HG02884 (cell line): Measurements from ENCODE around the gene FAM20C.

ENCODE experiments used
- ATAC-seq: cut with Tn5 transposase; IDR thresholded peaks from one replicate; pipeline ENCODE4 v1.9.1; 2021; ENCODE audit warnings: mild to moderate bottlenecking, moderate library complexity; ENCODE audit not compliant: unreplicated experiment

Gene FAM20C

DNA sequence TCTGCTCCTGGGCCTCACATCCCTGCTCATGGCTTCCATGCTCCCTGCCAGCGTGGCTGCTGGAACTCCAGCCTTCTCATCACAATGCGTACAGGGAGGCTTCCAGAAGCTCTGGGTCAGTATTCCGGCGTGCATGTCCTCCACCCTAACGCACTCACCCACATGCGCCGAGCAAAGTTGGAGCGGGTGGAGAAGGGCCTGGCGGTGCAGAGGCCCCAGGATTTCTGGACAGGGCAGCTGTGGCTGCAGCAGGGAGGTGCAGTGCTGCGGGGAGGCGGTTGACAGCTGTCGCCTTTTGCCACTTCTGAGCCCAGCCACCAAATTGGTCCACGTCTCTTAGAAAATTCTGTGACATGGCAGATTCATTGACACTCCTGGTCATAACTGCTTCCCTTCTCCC is 33.6 kb upstream of the FAM20C start:
- no peak for ATAC-seq

DNA sequence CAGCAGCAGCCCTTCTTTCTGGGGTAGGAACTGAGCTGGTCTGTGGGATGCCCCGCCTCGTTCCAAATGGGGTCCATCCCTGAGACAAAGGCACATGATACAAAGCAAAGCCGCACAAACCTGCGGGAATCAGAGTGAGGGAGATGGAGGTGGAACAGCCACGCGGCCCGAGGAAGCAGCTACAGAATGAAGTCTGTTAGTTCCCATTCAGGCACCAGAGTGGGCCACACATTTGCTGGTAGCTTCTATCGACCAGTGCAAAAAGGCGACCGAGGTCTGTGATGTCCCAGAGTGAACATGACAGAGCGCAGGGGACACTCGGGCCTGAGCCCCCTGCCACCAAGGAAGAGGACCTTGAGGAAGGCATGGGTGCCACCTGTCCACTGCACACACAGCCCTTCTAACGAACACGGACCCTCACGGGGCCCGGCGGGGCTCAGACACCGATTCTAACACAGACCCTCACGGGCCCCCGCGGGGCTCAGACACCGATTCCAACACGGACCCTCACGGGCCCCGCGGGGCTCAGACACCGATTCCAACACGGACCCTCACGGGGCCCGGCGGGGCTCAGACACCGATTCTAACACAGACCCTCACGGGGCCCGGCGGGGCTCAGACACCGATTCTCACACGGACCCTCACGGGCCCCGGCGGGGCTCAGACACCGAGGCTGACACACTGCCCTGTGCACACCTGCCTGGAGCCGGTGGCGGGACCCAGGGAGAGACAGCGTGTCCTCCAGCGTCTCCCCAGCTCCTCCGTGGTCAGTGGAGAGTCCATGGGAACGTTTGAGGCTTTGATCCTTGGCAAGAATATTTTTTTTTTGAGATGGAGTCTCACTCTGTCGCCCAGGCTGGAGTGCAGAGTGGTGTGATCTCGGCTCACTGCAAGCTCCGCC is 32.8 kb upstream of the FAM20C start:
- ATAC-seq = no peak

DNA sequence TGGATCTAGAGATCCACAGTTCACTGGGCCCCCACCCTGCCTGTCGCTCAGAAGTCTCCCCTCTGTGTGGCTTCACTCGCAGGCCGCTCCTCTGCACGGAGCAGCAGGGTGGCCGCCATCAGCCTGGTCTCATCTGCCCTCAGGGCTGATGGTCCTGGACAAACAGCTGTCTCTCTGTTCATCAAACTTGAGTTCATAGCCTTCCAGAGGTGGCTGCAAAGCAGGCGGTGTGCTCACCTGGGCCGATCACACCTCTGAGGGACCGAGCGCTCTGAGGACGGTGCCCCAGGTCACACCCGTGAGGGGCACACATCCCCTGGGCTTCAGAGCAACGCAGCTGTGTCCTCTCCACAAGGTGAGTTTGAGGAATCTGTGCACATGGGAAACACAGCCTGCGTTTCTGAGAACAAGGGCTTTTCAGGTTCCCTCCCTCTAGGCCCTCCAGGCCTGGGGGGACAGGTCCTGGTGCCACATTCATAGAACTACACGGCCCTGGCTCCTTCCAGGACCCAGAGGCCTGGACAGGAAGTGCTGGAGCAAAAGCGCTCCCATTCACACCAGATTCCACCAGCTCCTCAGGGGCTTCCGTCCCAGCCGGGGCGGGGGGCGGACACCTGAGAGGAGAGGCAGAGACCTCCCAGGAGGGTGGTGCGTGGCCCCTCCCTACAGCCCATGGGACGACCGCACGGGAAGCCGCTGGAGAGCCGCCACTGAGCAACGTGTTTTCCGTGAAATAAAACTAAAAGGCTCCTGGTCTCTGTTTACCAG is 31.2 kb upstream of the FAM20C start:
- no peak for ATAC-seq

DNA sequence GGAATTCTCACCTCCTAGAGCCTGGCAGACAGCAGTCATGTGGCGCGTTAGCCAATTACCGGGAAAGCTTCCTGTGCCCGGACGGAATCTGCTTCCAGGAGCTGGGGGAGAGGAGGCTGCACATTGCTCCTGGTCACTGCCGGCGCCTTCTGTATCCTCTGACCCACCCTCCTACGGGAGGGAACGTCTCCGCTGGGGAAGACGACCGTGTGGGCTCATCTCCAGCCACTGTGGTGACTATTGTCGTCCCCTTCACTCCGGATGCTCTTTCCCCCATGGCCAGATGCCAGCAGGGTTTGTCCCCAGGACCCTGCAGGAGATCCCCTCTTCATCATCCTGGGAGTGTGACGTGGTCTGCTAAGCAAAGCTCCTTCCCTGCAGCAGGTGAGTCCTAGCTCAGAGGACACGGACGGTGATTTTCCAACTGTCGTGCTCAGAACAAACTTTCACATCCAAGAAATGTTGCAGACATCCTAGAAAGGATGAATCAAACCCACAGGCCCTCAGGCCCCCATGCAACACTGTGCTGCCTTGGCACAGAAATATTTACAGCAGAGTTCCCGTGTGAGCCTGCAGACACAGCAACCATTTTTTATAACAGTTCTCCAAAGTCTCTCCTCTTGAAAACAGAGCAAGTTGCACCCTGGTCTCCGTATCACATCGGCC is 29.6 kb upstream of the FAM20C start:
- no peak for ATAC-seq

DNA sequence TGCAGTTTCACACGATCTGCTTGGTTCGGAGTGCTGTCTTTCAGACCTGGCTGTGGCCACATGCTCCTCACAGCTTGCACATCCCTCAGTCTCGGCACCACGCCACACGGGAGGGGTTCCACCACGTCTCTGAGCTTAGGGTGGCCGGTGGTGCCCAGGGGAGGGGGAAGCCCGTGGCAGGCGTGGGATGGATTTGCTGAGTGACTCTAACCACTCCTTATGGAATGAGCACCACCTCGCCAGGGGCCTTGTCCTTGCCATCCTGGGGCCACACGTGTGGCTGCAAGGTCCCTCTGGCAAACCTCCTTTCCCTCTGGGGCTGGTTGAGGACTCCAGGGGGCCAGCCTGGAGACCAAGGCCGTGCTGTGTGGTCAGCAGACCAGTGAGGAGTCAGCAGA is 29.1 kb upstream of the FAM20C start:
- ATAC-seq = no peak

DNA sequence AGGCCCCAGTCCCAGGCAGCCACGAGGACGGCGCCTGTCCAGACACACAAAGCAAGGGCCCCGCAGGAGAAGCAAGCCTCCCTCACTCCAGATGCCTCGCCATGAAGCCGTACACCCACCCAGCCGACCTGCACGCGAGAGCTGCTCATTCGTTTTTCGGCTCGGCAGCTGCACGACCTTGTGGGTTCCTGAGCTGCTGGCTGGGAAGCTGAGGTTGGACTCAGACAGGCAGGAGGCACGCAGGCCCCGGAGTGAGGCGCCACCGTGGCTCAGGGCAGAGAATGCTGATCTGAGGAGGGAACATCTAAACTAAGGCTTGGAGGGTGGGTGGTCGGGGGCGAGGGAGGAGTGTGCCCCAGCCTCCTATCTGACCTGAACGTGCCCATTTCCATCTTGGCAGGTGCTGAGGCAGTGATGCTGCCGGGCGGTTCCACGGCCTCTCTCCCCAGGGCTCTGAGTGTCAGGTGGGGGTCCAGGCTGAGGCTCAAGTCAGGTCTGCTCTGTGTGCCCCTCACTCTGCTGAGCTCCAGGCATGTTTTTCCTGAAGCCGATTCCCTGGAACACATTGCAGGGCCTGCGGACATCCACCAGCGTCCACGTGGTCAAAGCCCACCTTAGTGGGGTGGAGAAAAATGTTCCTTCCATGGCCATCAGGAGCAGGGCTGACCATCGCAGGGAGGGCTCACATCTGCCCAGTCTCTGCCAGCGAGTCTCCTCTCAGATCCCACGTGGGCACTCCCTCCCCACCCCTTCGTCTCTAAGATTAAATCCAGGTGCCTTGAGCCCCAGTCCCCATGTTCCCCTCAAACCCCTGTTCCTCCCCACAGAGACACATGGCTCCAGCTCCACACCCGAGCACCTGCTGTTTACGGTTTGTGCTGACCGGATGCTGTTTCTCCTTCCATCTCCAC is 28.1 kb upstream of the FAM20C start:
- ATAC-seq = no peak

DNA sequence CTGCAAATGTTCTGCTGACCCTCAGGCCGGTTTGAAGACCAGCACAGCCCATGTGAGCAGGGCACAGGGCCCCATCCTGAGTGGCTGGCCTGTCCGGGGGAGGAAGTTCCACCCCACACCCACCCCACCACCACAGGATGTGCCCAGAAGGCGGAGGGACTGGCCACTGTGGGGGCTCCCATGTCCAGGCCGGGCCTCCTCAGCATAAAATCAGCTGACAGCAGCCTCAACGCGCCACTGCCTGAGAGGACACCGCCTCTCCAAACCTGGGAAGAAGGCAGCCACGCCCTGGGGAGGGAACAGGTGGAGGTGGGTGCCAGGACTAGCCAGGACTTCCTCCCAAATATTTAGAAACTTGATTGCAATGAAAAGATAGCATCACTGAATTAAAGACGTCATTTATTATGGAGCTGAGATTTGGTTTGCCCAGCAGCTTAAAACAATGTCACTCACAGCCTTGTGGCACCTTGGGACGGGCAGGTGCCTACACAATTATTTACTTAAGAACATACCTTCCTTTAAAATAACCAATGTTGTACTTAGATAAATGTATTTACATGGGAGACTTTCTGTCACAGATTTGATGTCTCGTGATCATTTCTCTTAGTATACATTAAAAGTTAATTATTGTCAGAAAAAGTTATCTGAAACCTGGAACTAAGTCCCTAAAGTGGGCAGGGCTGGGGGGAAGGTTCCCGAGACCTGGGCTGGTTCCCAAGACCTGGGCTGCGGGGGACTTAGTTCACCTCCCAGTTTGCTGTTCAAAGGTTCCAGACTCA is 27.3 kb upstream of the FAM20C start:
- ATAC-seq = no peak

DNA sequence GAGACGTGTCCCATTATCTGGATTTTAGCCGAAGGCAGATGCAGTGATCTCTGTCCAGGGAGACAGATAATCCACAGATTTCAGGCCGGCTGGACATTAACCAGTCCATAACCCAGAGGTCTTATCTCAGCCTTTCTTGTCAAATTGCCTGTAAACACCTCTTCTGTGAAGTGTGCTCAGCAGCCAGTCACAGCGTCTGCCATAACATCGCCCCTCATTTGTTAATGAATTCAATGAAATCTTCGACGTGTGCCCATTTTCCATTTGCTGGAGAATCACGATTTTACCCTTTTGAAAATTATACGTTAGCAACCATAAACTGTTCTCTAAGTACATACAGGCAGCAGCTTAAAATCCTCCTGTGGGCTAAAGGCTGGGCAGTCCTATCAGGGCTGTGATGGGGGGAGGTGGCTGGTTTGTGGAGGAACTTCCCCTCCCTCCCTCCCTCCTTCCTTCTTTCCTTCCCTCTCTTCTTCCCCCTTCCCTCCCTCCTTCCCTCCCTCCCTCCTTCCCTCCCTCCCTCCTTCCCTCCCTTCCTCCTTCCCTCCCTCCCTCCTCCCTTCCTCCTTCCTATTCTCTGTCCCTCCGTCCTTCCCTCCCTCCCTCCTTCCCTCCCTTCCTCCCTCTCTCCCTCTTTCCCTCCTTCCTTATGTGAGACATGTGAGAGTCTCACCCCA is 26.6 kb upstream of the FAM20C start:
- no peak for ATAC-seq

DNA sequence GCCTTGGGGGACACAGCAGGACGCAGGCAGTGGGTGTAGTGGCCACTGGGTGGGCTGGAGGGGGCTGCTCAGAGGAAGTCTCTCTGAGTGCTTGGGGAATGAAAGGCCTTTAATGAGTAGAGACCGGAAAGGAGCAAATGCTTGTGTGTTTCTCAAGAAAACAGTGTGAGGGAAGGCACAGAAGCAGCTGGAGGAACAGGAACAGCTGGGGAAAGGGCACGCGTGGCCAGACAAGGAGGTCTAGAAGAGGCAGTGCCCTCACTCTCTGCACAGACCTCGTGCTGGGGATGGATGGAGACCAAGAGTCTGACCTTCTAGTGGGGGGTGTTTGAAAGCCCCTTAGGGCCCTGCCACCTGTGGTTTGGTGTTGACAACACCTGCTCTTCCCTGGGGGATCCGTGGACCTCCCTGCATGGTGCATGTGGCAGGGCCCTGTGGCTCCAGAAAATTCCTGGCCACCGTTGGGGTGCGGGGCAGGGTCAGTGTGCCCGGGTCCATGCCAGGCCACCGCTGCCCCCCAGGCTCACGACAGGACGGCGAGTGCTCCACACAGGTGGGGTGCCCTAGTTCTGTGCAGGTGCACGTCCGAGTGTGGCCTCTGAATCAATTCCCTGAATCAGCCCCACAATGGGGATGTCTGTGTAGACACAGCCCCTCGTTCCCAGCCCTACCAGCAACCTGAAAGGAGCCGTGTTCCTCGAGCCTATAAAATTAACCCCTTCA is 25.9 kb upstream of the FAM20C start:
- ATAC-seq = no peak

DNA sequence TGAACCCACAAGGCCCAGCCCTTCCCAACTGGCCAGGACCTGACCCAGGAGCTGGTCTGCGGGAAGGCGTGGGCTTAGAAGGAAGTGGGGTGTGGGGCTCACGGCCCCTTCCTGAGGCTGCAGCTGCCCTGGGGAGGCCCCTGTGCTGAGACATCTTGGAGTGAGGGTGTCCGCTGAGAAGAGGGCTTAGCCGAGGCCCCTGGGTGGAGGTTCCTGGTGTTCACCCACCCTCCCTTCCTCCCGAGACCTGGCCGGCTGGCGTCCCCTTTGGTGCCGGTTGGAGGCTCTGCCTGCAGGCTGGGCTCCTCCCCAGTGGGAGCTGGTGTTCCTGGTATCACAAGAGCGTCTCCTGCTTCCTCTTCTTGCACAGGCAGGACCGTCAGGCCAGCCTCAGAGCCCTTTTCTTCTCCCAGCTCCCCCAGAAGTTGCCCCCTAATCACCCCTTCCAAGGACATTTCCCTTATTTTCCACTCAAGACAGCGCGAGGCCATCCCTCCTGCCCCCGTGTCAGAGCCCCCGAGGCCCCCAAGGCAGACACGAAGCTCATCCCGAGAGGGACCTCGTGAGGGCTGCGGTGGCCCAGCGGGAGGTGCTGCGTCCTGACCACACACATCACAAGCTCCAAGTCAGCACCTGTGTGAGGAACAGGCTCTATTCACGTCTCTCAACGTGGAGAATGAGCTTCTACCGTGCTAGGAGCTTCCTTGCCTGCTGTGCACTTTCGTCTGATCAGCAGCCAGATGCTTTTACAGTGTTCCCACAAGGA is 25.1 kb upstream of the FAM20C start:
- ATAC-seq = no peak

DNA sequence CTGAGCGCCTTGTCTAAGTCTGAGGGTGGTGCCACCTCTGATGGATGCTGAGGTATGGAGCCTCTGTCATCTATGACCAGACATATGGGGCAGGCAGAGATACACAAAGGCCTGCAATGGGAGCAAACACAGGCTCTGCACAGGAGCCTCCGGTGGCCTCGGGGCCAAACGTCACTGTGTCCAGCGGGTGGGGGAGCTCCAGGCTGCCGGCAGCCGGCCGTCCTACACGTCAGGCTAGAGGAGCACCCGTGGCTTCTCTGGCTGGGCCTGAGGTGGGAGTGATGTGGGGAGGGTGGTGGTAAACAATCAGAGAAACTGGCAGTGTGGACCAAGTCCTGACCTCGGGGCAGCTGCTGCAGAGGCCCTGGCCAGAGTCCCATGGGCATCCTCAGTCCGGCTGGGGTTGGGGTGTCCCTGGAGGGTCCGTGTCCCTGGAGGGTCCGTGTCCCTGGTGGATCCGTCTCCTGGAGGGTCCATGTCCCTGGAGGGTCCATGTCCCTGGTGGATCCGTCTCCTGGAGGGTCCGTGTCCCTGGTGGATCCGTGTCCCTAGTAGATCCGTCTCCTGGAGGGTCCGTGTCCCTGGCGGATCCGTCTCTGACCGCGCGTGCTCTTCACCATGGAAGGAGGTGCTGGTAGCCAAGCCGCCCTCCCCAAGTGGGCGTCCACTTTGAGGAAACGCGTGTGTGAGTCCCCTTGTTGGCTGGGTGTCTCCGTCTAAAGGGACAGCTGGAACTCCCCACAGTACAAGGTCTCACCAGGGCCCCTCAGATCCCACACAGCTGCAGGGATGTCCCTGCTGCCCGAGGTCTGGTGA is 24.2 kb upstream of the FAM20C start:
- ATAC-seq = no peak

DNA sequence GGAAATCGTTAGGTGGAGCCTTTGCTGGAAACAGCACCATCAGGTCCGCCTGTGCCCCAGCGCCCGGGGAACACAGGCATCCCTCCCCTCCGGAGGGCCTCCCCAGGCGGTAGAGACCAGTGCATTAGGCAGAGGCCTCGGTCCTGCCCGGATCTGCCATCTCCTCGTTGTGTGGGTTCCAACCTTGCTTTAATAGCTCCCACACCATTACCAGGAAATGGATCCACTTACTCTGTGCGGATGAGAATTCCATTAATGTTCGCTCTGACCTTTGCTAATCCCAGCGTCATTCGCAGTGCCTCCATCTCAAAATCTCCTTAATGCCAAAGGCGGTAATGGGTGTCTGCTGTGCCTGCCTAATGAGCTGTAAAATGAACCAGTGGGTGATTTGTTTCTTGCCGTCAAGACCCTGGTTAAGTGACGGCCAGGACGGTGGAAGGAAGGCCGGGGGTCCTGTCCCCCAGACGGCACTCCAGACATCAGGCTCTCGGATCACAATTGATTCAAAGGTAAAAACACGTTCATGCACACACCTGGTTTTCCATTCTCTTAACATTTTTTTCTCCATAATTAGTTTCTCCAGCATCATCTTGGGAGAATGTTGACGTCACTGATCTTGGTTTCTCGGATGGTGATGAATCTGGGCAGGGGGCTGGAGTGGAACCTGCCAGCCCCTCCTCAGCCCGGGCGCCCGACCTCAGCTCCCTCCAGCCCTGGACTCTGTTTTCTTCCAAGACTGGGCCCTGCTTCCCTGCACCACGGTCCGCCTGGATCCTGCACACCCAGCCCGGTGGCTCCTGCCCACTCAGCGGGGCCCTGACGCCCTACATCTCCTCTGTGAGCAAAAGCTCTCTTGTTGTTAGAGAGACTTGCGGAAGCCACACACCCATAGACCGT is 22.8 kb upstream of the FAM20C start:
- ATAC-seq = no peak

DNA sequence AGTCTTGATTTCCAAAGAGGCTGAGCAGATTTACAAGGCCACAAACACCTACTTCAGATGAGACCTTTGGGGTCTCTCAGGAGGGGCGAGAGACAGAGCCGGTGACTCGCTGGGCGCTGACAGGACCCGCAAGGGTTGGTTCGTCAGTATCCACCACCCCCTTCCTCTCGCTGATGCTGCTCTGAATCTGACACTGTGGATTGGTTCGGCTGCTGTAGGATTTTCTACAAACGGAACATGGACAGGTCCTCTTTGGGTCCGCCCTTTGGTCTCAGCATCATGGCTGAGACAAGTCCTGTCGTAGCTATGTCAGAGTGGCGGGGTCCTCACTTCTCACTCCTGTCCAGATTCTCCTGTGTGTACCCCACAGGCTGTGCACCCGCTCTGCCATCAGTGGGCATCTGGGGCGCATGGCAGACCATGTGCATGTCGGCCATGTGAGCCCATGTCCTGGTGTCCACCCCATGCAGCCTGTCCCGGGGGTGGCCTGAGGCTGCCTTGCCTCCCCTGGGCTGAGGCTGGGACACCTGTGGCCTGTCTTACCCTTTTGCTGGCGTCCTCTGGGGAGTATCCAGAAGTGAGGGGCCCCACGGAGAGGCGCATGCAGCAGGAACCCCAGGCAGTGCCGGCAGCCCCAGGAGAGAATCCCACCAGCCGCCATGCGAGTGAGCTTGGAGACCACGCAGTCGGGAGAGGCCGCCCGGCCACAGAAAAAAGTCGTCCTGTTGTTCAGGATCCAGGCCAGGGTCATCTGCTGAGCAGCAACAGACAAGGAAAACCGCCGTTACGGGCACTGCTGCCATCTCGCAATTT is 21.6 kb upstream of the FAM20C start:
- ATAC-seq = no peak

DNA sequence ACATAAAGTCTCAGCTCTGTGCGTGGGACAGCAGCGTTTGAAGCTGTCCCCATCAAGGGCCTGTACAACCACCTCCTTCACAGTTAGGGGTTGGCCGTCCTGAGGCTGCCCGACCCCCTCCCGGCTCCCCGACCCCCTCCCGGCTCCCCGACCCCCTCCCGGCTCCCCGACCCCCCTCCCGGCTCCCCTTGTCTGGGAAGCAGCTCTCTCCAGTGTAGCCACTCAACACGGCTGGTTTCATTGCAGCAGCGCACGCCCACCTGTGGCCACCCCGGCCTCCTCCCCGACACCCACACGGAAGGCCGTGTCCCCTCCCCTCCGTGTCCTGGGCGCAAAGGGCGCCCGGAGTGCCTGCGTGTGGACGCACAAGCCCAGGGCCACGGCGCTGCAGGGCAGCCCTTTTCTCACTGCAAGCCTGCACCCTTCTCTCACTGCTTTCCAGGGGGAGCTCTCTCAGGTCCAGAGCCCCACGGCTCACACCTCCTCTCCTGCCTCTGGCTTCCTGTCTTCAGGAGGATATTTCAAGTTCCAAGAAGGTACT is 20.9 kb upstream of the FAM20C start:
- no peak for ATAC-seq

DNA sequence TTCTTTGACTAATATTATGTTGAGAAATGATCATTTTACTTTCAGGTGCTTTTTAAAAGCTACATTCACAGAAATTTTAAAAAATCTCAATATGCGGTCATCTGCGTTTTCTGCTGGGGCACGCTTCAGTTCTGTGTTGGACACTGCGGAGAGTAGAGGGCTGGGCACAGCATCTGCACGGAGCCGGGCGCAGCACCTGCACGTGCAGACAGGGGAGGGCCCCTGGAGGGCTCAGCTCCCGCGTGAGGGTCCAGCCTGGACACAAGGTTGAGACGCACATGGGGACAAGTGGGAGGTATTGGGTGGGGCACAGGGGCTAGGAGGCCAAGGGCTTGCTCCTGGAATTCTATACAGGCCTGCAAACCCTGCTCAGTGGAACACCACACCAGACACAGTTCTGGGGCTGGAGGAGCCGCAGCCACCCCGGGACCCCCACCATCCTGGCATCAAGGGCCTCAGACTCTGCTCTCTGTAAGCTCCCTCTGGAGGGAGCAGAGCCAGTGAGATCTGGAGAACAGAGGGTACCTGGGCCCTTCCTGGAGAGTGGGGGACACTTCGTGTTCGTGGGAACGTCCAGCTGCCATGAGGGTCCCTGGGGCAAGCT is 20.4 kb upstream of the FAM20C start:
- no peak for ATAC-seq
